Gastrocnemius medialis (tissue), 4 donors: ENCODE data around the gene SLC5A10. TPM values are rescaled to one million over a fixed set of nuclear protein-coding genes. Genes with fewer than 3 reads are reported as not detected.
A peak's percentile ranks its signal among the peaks of the same experiment; 100 is the strongest.

Source experiments
- ATAC-seq, 2 donors: fragments of 150-250 bp; one replicate each; pipeline ENCODE4 v1.9.1; 2016
- DNase-seq, 2 donors: peaks; one replicate each; pipeline ENCODE4 v3.0.0-alpha.2; 2019
- H3K27ac ChIP-seq, 4 donors: fragments of 200-600 bp; sonication (generic); 1 replicate in 1 of 4; 2 replicates in 3 of 4; pipeline ENCODE4 v1.5.1; 2016 to 2018; ENCODE audit warnings: mild to moderate bottlenecking in 2 of 4, moderate library complexity in 1 of 4
- H3K27me3 ChIP-seq, 3 donors: fragments of 200-600 bp; sonication (generic) in 2 of 3; 1 replicate in 1 of 3; 2 replicates in 2 of 3; pipeline versions ENCODE4 v1.5.1 to v1.6.0; 2016 to 2019; ENCODE audit warnings: mild to moderate bottlenecking in 1 of 3, moderate library complexity in 1 of 3
- H3K36me3 ChIP-seq, 2 donors: fragments of 200-600 bp; sonication (generic) in 1 of 2; one replicate each; pipeline ENCODE4 v1.5.1; 2017 to 2018
- H3K4me1 ChIP-seq, 2 donors: fragments of 200-600 bp; sonication (generic) in 1 of 2; one replicate each; pipeline ENCODE4 v1.5.1; 2016 to 2017; ENCODE audit warnings: mild to moderate bottlenecking in 2 of 2
- H3K4me3 ChIP-seq, 4 donors: fragments of 200-600 bp; sonication (generic) in 3 of 4; 1 replicate in 1 of 4; 2 replicates in 3 of 4; pipeline ENCODE4 v1.5.1; 2016 to 2019; ENCODE audit warnings: mild to moderate bottlenecking in 2 of 4
- H3K9me3 ChIP-seq, 3 donors: fragments of 200-600 bp; sonication (generic) in 2 of 3; 1 replicate in 1 of 3; 2 replicates in 2 of 3; pipeline ENCODE4 v1.5.1; 2016 to 2019
- CTCF ChIP-seq, 5 experiments: fragments of 450-650 bp in 3 of 5; fragments of 200-600 bp in 2 of 5; sonication (generic) in 2 of 5; IDR thresholded peaks in 4 of 5; conservative IDR thresholded peaks in 1 of 5; 1 replicate in 4 of 5; 2 replicates in 1 of 5; pipeline ENCODE4 v1.5.1; 2016 to 2019; ENCODE audit warnings: antibody characterized with exemption in 5 of 5, mild to moderate bottlenecking in 3 of 5, moderate library complexity in 3 of 5
- POLR2A ChIP-seq, 2 donors: fragments of 450-650 bp; IDR thresholded peaks; one replicate each; pipeline ENCODE4 v1.6.1; 2017; ENCODE audit warnings: antibody characterized with exemption in 2 of 2, mild to moderate bottlenecking in 2 of 2, moderate library complexity in 2 of 2
- in situ Hi-C, 4 donors: fragments of 200-750 bp; cut with MboI; loops; one replicate each; pipeline versions ENCODE4 v1.15.0 to v1.8.0; 2017; ENCODE audit warnings: low sequenced_read_pairs in 4 of 4
- intact Hi-C: fragments of 100-400 bp; cut with DNase I; formaldehyde crosslinking; loops from one replicate; pipeline ENCODE4 v1.15.1; 2023; ENCODE audit warnings: low total_unique reads
- total RNA-seq, 4 donors: library from RNA; depleted of rRNA; stranded (reverse); fragments of >200 nt; gene quantifications; one replicate each; pipeline versions ENCODE4 v1.1.0 to v1.2.3, GENCODE V29; 2016

SLC5A10 gene
- total RNA-seq, 4 donors from 2014 or later = not detected

GRCh38 chr17:18949566-18949965 lies 2.4 kb upstream of the SLC5A10 start:
- no peaks in the 10 kb centered on the region for H3K9me3 ChIP-seq
- intact Hi-C loops (no loop called here), in situ Hi-C loops (no loop called here)
- no peaks in the 10 kb centered on the region for H3K4me1 ChIP-seq
- H3K27ac ChIP-seq = no peak overlapping the region
- H3K36me3 ChIP-seq = no peaks in the 10 kb centered on the region
- DNase-seq (no peak), ATAC-seq (no peak)
- TF ChIP-seq POLR2A (IDR thresholded peaks at IDR 0.05) (no peak), CTCF (IDR thresholded peaks at IDR 0.05 in 4 of 5, conservative IDR thresholded peaks at IDR 0.05 in 1 of 5) (no peak)
- peaks cover 16 to 17% (median 17%) of the 10 kb centered on the region in 3 donors for H3K27me3 ChIP-seq
- H3K4me3 ChIP-seq = no peak overlapping the region

- DNase-seq = no peak
- intact Hi-C loops (no loop called here), in situ Hi-C loops (no loop called here)
- Histone ChIP-seq H3K9me3 (no peaks in the 10 kb centered on the region), H3K4me1 (no peaks in the 10 kb centered on the region), H3K36me3 (no peaks in the 10 kb centered on the region), H3K27ac (no peak overlapping the region), H3K4me3 (no peak overlapping the region), H3K27me3 (peaks cover 11 to 17% (median 13%) of the 10 kb centered on the region in 3 donors)
- no peak for TF ChIP-seq CTCF (IDR thresholded peaks at IDR 0.05 in 4 of 5, conservative IDR thresholded peaks at IDR 0.05 in 1 of 5)
- TF ChIP-seq POLR2A (IDR thresholded peaks at IDR 0.05) = no peak
- no peak for ATAC-seq
Measured at GRCh38 chr17:18950346-18950745, 1.6 kb upstream of the SLC5A10 start.

GRCh38 chr17:18950944-18951905 lies 740 bp upstream of the SLC5A10 start:
- Histone ChIP-seq H3K9me3 (no peaks in the 10 kb centered on the region), H3K27ac (no peak overlapping the region), H3K4me1 (no peaks in the 10 kb centered on the region), H3K36me3 (no peaks in the 10 kb centered on the region), H3K4me3 (no peak overlapping the region), H3K27me3 (peaks cover 11 to 17% (median 13%) of the 10 kb centered on the region in 3 donors)
- no peak for TF ChIP-seq POLR2A (IDR thresholded peaks at IDR 0.05)
- intact Hi-C loops = no loop called here
- ATAC-seq = peak in 1 of 2 donors; percentile 50
- DNase-seq = no peak
- in situ Hi-C loops = no loop called here

GRCh38 chr17:18953231-18953728 lies 1.3 kb downstream of the SLC5A10 start:
- no peaks in the 10 kb centered on the region for H3K36me3 ChIP-seq
- TF ChIP-seq POLR2A (IDR thresholded peaks at IDR 0.05) (no peak), CTCF (IDR thresholded peaks at IDR 0.05 in 4 of 5, conservative IDR thresholded peaks at IDR 0.05 in 1 of 5) (no peak)
- no peak overlapping the region for H3K27ac ChIP-seq
- peaks cover 9 to 17% (median 11%) of the 10 kb centered on the region in 3 donors for H3K27me3 ChIP-seq
- in situ Hi-C loops (no loop called here), intact Hi-C loops (no loop called here)
- no peaks in the 10 kb centered on the region for H3K4me1 ChIP-seq
- H3K9me3 ChIP-seq = no peaks in the 10 kb centered on the region
- no peak for DNase-seq
- ATAC-seq = no peak
- no peak overlapping the region for H3K4me3 ChIP-seq

- intact Hi-C loops = no loop called here
- TF ChIP-seq POLR2A (IDR thresholded peaks at IDR 0.05) = no peak
- TF ChIP-seq CTCF (IDR thresholded peaks at IDR 0.05 in 4 of 5, conservative IDR thresholded peaks at IDR 0.05 in 1 of 5) = no peak
- in situ Hi-C loops = no loop called here
- Histone ChIP-seq H3K4me1 (no peaks in the 10 kb centered on the region), H3K36me3 (no peaks in the 10 kb centered on the region), H3K27me3 (peaks cover 9 to 15% (median 11%) of the 10 kb centered on the region in 3 donors), H3K4me3 (no peak overlapping the region), H3K9me3 (no peaks in the 10 kb centered on the region), H3K27ac (no peak overlapping the region)
- DNase-seq (no peak), ATAC-seq (no peak)
Measured at GRCh38 chr17:18954321-18954720, 2.4 kb downstream of the SLC5A10 start.
